Ishikawa (cell line): ENCODE data around the gene IER2.
A peak's percentile ranks its signal among the peaks of the same experiment; 100 is the strongest.

Experiments
- CEBPB ChIP-seq: IDR thresholded peaks from 2 replicates; pipeline ENCODE4 v1.6.1; 2012
- CREB1 ChIP-seq: IDR thresholded peaks from 2 replicates; pipeline ENCODE4 v1.6.1; 2012; ENCODE audit warnings: low read depth
- EGR1 ChIP-seq: IDR thresholded peaks from 2 replicates; pipeline ENCODE4 v1.6.1; 2012
- EP300 ChIP-seq: IDR thresholded peaks from 2 replicates; pipeline ENCODE4 v1.6.1; 2012; ENCODE audit warnings: borderline replicate concordance
- FOXM1 ChIP-seq: IDR thresholded peaks from 2 replicates; pipeline ENCODE4 v1.6.1; 2012; ENCODE audit warnings: low read depth, borderline replicate concordance
- MAX ChIP-seq: IDR thresholded peaks from 2 replicates; pipeline ENCODE4 v1.6.1; 2012
- NFIC ChIP-seq: IDR thresholded peaks from 2 replicates; pipeline ENCODE4 v1.6.1; 2012
- RAD21 ChIP-seq: IDR thresholded peaks from 2 replicates; pipeline ENCODE4 v1.6.1; 2012; ENCODE audit warnings: low read depth
- REST ChIP-seq: IDR thresholded peaks from 2 replicates; pipeline ENCODE4 v1.6.1; 2012; ENCODE audit warnings: low read depth, mild to moderate bottlenecking
- TAF1 ChIP-seq: IDR thresholded peaks from 2 replicates; pipeline ENCODE4 v1.6.1; 2012; ENCODE audit warnings: low read depth, mild to moderate bottlenecking
- TCF12 ChIP-seq: IDR thresholded peaks from 2 replicates; pipeline ENCODE4 v1.6.1; 2012; ENCODE audit warnings: low read depth
- TEAD4 ChIP-seq: IDR thresholded peaks from 2 replicates; pipeline ENCODE4 v1.6.1; 2012
- USF1 ChIP-seq: IDR thresholded peaks from 2 replicates; pipeline ENCODE4 v1.6.1; 2012
- YY1 ChIP-seq: IDR thresholded peaks from 2 replicates; pipeline ENCODE4 v1.6.1; 2012; ENCODE audit warnings: low read depth
- ZBTB7A ChIP-seq: IDR thresholded peaks from 2 replicates; pipeline ENCODE4 v1.6.1; 2012; ENCODE audit warnings: low read depth

IER2 gene

GRCh38 chr19:13112555-13112954 is 37.7 kb upstream of the IER2 start:
- TF ChIP-seq FOXM1 (no peak), EGR1 (no peak), RAD21 (no peak), YY1 (no peak), CEBPB (no peak), CREB1 (no peak), REST (no peak), TAF1 (no peak), TEAD4 (no peak), NFIC (no peak), ZBTB7A (no peak), EP300 (no peak), TCF12 (no peak), MAX (no peak), USF1 (no peak)

- TF ChIP-seq EP300 (no peak), MAX (no peak), TCF12 (no peak), FOXM1 (no peak), TEAD4 (no peak), RAD21 (no peak), YY1 (no peak), USF1 (no peak), EGR1 (no peak), CREB1 (no peak), CEBPB (no peak), REST (no peak), NFIC (no peak), ZBTB7A (no peak)
Observed at GRCh38 chr19:13115936-13116281, 34.3 kb upstream of the IER2 start.

- TF ChIP-seq TAF1 (peak; percentile 73), FOXM1 (no peak), MAX (peak; percentile 97), EP300 (peak; percentile 52; the same call in 1 of the 2 replicates), TCF12 (peak; percentile 66), EGR1 (peak; percentile 64; the same call in 1 of the 2 replicates), USF1 (peak; percentile 98), CEBPB (peak; percentile 27; the same call in 1 of the 2 replicates), TEAD4 (peak; percentile 26), RAD21 (no peak), REST (no peak), YY1 (peak; percentile 99), NFIC (peak; percentile 27; the same call in 1 of the 2 replicates), CREB1 (no peak), ZBTB7A (no peak)
Observed at GRCh38 chr19:13116282-13117175, 33.7 kb upstream of the IER2 start, which contains the start of gene TRMT1. Gene TRMT1, minus strand, starts transcription at chr19:13116740. Its CDS starts 341 bp downstream, at chr19:13116399.
